ENCODE results near the gene AP4E1.
"Not testable (repeated sequence)": the region's sequence is repeated elsewhere in the genome, so short reads cannot be mapped to it uniquely, and the experiment has no call there.

GRCh38 chr15:50919359-50919758, 10.9 kb downstream of the AP4E1 start:
- TF ChIP-seq POLR2A (IDR thresholded peaks at IDR 0.05; ENCODE audit: control extremely low read depth in 1 of 2, low read depth in 2 of 2, low read length in 2 of 2); JUND (IDR thresholded peaks at IDR 0.05; ENCODE audit: low read length); CTCF (IDR thresholded peaks at IDR 0.05; ENCODE audit: control extremely low read depth in 1 of 3, insufficient read depth in 1 of 3, low read depth in 1 of 3, low read length in 3 of 3); SIX5 (IDR thresholded peaks at IDR 0.05; ENCODE audit: low read depth, low read length); RXRA (IDR thresholded peaks at IDR 0.05; ENCODE audit: insufficient read depth, low read depth, low read length); EZH2 (IDR thresholded peaks at IDR 0.05; ENCODE audit: low read depth, low read length, severe bottlenecking); SAP30 (IDR thresholded peaks at IDR 0.05; ENCODE audit: insufficient read depth, insufficient replicate concordance, low read length): not testable (repeated sequence)
